ENCODE data around the gene CHAF1B.

Gene CHAF1B

DNA sequence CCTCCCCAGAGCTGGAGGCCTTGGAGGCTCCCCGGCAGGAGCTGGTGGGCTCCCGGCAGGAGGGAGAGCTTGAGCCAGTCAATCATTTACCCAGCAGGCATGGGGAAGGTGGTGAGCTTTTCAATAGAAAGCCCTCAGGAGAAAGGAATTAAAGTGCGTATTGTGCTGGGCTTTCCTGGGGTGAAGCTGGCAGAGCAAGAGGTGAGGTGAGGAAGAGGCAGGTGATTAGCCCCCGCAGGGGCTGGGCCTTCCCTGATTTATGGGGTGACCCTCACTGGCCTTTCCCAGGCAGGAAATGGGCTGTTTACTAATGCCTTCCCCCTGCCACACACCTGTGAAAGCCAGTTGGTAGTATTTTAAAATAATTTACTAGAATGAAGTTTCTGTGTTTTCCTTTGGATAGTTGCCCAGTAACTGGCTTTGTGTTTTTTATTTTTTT lies 68.9 kb downstream of the CHAF1B start:
- H3K27me3 Mint-ChIP-seq: peaks cover 27% of the 10 kb centered on the region
- H3K36me3 Mint-ChIP-seq: no peaks in the 10 kb centered on the region
- CTCF ChIA-PET: no interaction called here
- H3K4me1 Mint-ChIP-seq: no peaks in the 10 kb centered on the region
- no peak overlapping the region for H3K4me3 Mint-ChIP-seq
- DNase-seq: no peak
- H3K27ac Mint-ChIP-seq: no peak overlapping the region
- H3K9me3 Mint-ChIP-seq: no peaks in the 10 kb centered on the region

DNA sequence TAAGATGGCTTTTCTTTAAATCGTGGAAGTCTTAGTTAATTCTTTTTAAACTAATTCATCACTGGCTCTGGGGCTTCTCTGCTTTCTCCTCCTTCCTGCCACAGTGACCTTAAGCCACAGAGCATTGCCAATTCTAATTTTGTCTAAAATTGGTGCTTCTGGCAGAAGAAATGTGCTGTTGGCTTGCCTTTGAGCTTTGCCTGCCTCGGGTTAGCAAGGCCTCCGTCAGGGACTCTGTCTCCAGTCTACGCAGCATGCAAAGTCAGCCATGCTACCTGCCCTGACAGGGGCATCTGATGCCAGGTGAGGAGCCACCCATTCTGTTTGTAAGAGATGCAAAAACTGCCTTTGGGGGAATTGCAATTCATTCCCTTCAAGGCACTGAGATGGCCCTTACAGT lies 69.5 kb downstream of the CHAF1B start:
- DNase-seq: no peak
- H3K36me3 Mint-ChIP-seq: no peaks in the 10 kb centered on the region
- H3K27ac Mint-ChIP-seq: no peak overlapping the region
- no peaks in the 10 kb centered on the region for H3K4me1 Mint-ChIP-seq
- H3K27me3 Mint-ChIP-seq: peaks cover 27% of the 10 kb centered on the region
- H3K9me3 Mint-ChIP-seq: no peaks in the 10 kb centered on the region
- CTCF ChIA-PET: no interaction called here
- no peak overlapping the region for H3K4me3 Mint-ChIP-seq

DNA sequence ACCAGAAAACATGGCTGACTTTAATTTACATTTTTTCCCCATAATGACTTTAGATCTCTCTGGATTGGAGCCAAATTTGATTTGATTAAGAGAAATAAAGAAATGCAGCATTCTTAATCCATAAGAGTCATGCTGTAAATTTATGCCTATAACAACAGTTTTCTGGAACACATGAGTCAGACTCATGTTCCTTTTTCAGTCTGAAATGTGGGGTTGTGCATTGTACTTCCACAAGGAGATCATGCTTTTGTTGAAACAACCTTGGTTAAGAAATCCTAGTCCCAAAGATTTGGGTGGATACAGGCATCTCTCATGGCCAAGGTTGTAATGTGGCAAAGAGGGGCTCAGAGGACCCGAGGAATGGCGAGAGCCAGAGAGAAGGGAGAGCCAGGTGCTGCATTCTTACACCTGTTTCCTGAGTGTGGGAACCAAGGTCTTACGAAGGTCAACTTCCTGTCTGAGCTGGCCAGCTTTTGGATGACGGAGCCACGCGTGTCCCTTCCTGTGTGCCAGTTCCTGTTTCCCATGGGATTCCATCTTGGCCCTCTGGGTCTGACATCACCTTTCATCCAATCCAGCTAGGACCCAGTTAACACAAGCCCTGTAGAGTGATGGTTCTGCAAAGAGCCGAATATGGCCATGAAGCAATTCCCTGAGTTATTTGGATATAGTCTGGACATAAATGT lies 71.7 kb downstream of the CHAF1B start:
- Mint-ChIP-seq H3K4me3 (no peak overlapping the region), H3K4me1 (no peaks in the 10 kb centered on the region), H3K27ac (no peak overlapping the region), H3K9me3 (no peaks in the 10 kb centered on the region), H3K27me3 (peaks cover 27% of the 10 kb centered on the region), H3K36me3 (no peaks in the 10 kb centered on the region)
- DNase-seq: no peak
- CTCF ChIA-PET: no interaction called here

DNA sequence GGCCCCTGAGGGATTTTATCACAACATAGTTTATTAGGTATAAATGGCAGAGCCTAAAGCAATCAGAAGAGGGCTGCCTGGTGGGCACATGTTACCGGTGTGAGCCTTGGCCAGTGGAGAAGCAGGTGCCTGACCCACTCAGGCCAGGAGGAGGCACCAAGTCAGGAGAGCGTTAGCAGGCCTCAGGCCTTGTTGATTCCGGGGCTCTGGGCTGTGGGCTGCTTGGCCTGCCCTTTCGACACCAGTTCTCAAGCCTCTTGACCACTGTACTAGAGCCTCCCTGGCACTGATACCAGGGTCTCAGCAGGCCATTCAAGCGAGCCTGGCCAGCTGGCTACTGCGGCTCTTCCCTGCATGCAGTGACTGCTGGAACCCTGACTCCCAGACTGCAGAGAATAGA lies 73.9 kb downstream of the CHAF1B start:
- no peaks in the 10 kb centered on the region for H3K36me3 Mint-ChIP-seq
- peaks cover 24% of the 10 kb centered on the region for H3K27me3 Mint-ChIP-seq
- no peaks in the 10 kb centered on the region for H3K9me3 Mint-ChIP-seq
- H3K27ac Mint-ChIP-seq: no peak overlapping the region
- CTCF ChIA-PET: no interaction called here
- DNase-seq: no peak
- no peak overlapping the region for H3K4me3 Mint-ChIP-seq
- no peaks in the 10 kb centered on the region for H3K4me1 Mint-ChIP-seq

DNA sequence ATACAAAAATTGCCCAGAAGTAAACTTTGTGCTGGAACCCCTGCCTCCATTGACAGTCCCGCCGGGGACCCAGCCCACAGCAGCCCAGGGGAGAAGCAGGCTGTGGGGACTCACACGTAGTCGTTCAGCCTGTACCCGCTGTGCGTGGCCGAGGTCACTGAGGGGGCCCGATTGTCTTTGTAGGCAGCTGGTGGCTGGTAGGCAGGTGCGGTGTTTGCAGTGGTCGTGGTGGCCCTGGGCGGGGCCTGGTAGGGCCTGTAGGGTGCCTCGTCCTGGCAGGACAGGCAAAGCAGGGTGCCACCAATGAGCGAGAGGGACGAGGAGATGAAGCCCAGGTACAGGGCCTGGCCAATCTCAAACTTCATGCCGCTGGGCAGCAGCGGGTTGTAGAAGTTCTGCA lies 75.7 kb downstream of the CHAF1B start:
- H3K27me3 Mint-ChIP-seq: peaks cover 15% of the 10 kb centered on the region
- no peaks in the 10 kb centered on the region for H3K36me3 Mint-ChIP-seq
- CTCF ChIA-PET: no interaction called here
- no peak overlapping the region for H3K27ac Mint-ChIP-seq
- H3K9me3 Mint-ChIP-seq: no peaks in the 10 kb centered on the region
- H3K4me3 Mint-ChIP-seq: no peak overlapping the region
- no peaks in the 10 kb centered on the region for H3K4me1 Mint-ChIP-seq
- DNase-seq: no peak

DNA sequence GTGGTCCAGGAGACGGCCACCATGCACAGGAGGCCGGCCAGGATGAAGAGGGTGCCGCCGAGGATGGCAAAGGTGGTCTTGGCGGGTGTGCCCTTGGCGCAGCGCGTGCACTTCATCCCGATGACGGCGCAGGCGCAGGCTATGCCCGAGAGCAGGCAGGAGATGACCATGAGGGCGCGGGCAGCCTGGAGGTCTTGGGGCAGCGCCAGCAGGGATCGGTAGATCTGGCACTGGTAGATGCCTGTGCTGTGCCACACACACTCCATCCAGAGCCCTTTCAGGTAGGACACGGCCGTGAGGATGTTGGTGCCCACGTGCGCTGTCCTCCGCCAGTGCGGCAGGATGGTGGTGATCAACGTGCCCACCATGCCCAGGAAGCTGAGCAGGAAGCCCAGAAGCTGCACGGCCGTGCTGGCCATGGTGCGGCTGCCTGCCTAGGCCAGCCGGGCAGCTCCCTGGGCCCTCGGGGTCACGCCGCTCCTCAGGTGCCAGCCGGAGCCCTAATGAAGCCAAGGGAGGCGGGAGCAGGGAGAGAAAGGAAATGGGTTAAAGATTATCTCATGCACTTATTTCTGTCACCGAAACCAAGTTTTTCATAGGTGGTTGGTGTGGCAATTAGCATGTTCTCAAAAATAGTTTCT lies 76.2 kb downstream of the CHAF1B start:
- no peak overlapping the region for H3K4me3 Mint-ChIP-seq
- CTCF ChIA-PET: no interaction called here

DNA sequence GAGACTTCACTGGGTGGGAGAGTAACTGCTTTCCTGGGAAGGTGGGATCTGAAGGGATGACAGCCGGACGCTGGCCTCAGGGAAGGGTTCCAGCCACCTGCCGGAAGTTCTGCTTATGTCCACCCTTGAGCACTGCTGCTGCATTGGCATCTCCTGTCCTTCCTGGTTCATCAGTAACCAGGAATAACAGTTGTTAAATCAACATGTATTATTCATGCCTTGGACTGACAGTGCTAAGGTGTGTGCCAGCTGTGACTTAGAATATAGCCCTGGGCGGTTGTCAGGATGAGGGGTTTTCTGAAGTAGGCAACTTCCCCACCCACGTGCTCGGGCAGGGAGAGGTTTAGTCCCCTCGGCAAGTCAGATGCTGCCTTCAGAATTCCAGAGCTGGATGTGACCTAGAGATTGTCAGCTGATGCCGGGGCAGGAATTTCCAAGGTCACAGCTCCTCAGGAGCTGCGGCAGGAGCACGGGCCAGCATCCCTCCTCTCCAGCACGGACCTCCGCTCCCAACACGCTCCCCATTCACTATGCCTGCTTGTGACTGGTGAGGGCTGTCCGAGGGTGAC lies 76.8 kb downstream of the CHAF1B start:
- Mint-ChIP-seq H3K4me1 (no peaks in the 10 kb centered on the region), H3K27ac (no peak overlapping the region), H3K27me3 (peaks cover 9% of the 10 kb centered on the region), H3K9me3 (no peaks in the 10 kb centered on the region), H3K4me3 (no peak overlapping the region), H3K36me3 (no peaks in the 10 kb centered on the region)
- no peak for DNase-seq
- CTCF ChIA-PET: no interaction called here

More for the DNA sequence above, 76.2 kb downstream of the CHAF1B start:
- Mint-ChIP-seq H3K4me1 (no peaks in the 10 kb centered on the region), H3K9me3 (no peaks in the 10 kb centered on the region), H3K27ac (no peak overlapping the region), H3K36me3 (no peaks in the 10 kb centered on the region), H3K27me3 (peaks cover 10% of the 10 kb centered on the region)
- DNase-seq: no peak

DNA sequence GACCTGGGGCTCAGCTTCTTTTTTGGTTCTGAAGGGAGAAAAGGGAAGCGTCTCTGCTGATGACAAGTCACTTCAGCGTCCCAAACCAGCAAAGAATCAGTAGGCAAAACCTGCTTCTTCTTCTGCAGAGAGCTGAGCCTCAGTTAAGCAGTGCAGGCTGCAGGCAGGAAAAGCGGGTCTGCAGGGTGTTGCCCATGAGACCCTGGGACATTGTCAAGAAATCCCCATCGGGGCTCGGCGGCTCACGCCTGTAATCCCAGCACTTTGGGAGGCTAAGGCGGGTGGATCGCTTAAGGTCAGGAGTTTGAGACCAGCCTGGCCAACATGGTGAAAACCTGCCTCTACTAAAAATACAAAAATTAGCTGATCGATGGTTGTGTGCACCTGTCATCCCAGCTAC lies 78.0 kb downstream of the CHAF1B start:
- H3K36me3 Mint-ChIP-seq: no peaks in the 10 kb centered on the region
- H3K4me1 Mint-ChIP-seq: no peaks in the 10 kb centered on the region
- H3K4me3 Mint-ChIP-seq: no peak overlapping the region
- H3K9me3 Mint-ChIP-seq: no peaks in the 10 kb centered on the region
- CTCF ChIA-PET: no interaction called here
- peaks cover 9% of the 10 kb centered on the region for H3K27me3 Mint-ChIP-seq
- no peak overlapping the region for H3K27ac Mint-ChIP-seq
- no peak for DNase-seq

DNA sequence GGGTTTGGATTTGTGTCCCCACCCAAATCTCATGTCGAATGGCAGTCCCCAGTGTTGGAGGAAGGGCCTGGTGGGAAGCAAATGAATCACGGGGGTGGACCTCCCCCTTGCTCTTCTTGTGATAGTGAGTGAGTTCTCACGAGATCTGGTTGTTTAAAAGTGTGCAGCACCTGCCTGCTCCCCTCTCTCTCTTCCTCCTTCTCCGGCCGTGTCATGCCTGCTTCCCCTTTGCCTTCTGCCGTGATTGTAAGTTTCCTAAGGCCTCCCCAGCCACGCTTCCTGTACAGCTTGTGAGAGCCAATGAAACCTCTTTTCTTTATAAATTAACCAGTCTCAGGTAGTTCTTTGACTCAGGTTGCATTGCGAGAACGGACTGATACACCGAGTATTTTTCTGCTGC lies 78.8 kb downstream of the CHAF1B start:
- CTCF ChIA-PET: no interaction called here
- Mint-ChIP-seq H3K36me3 (no peaks in the 10 kb centered on the region), H3K4me3 (no peak overlapping the region), H3K27ac (no peak overlapping the region), H3K4me1 (no peaks in the 10 kb centered on the region), H3K27me3 (peaks cover 9% of the 10 kb centered on the region), H3K9me3 (no peaks in the 10 kb centered on the region)
- DNase-seq: no peak

DNA sequence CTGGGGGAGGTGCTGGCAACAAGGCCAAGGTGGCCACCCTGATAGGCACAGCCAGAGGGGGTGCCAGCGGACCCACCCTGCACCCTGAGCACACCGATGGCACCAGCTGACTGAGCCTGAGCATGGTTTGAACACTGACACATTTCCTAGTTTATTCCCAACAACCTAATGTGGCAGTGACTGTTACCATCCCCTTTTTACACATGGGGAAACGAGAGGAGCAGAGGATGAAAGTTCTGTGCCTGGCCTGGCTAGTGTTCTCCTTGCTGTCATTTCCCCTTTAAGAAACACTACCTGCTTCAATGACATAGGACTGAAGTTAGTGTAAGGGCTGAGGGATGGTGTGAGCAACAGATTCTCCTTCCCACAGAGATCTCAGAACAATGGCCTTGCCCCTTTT lies 79.4 kb downstream of the CHAF1B start:
- no peaks in the 10 kb centered on the region for H3K36me3 Mint-ChIP-seq
- CTCF ChIA-PET: no interaction called here
- no peaks in the 10 kb centered on the region for H3K4me1 Mint-ChIP-seq
- H3K9me3 Mint-ChIP-seq: no peaks in the 10 kb centered on the region
- H3K27ac Mint-ChIP-seq: no peak overlapping the region
- no peak overlapping the region for H3K4me3 Mint-ChIP-seq
- H3K27me3 Mint-ChIP-seq: peaks cover 9% of the 10 kb centered on the region
- no peak for DNase-seq

DNA sequence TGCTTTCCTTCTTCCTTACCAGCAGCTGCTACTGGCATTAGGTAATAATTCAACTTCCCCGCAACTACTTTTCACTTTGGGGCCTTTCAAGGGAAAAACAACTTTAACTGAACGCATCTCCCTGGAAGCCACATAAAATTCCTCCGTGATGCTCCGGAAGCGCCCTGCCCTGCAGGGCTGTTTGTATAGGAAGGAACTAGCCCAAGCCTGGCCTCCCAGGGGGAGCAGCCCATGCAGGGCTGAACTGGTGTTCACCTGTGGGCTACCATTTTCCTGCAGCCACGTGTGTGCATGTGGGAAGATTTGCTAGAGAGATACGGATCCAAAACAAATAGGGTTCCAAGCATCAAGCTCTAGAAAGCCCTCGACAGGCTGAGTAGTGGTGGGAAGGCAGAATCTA lies 80.3 kb downstream of the CHAF1B start:
- H3K4me3 Mint-ChIP-seq: no peak overlapping the region
- DNase-seq: no peak
- H3K27ac Mint-ChIP-seq: no peak overlapping the region
- H3K27me3 Mint-ChIP-seq: peaks cover 9% of the 10 kb centered on the region
- no peaks in the 10 kb centered on the region for H3K36me3 Mint-ChIP-seq
- CTCF ChIA-PET: no interaction called here
- H3K9me3 Mint-ChIP-seq: no peaks in the 10 kb centered on the region
- H3K4me1 Mint-ChIP-seq: no peaks in the 10 kb centered on the region

DNA sequence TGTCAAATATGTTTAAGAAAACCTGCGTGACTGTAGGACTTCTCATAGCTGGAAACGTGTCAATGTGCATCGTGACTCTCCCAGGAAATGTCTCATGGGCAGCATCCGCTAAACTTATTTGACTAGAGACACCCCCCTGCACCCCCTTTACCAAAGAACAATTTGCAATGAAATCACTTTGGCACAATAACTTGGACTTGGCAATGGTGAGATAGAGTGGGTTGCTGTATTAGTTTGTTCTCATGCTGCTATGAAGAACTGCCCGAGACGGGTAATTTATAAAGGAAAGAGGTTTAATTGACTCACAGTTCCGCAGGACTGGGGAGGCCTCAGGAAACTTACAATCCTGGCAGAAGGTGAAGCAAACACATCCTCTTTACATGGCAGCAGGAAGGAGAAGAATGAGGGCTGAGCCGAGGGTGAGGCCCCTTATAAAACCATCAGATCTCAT lies 80.9 kb downstream of the CHAF1B start:
- CTCF ChIA-PET: no interaction called here
- DNase-seq: no peak

More for the DNA sequence above, 80.9 kb downstream of the CHAF1B start:
- no peaks in the 10 kb centered on the region for H3K36me3 Mint-ChIP-seq
- H3K9me3 Mint-ChIP-seq: no peaks in the 10 kb centered on the region
- H3K4me1 Mint-ChIP-seq: no peaks in the 10 kb centered on the region
- H3K4me3 Mint-ChIP-seq: no peak overlapping the region
- no peak overlapping the region for H3K27ac Mint-ChIP-seq
- peaks cover 9% of the 10 kb centered on the region for H3K27me3 Mint-ChIP-seq
